HFF-Myc (cell line): ENCODE measurements around the gene SESN3.

Source experiments
- DNase-seq: peaks from one replicate; pipeline ENCODE4 v3.0.0-alpha.2; 2011; ENCODE audit warnings: low read depth; ENCODE audit errors: extremely low read depth
- H3K4me3 ChIP-seq: replicated peaks from 2 replicates; pipeline ENCODE4 v1.5.1; 2011; ENCODE audit warnings: low read depth, mild to moderate bottlenecking, control low read depth, low read length
- CTCF ChIP-seq: IDR thresholded peaks from 2 replicates; pipeline ENCODE4 v1.5.1; 2012; ENCODE audit warnings: mild to moderate bottlenecking, low read depth, low read length, control low read depth; ENCODE audit errors: missing control alignments

SESN3 gene

GRCh38 chr11:95187723-95188122, 43.3 kb downstream of the SESN3 start:
- no peak for DNase-seq
- TF ChIP-seq CTCF, result no peak
- H3K4me3 ChIP-seq, result no peak overlapping the region

GRCh38 chr11:95182397-95182796, 48.6 kb downstream of the SESN3 start:
- DNase-seq, result no peak
- H3K4me3 ChIP-seq, result no peak overlapping the region
- no peak for TF ChIP-seq CTCF

GRCh38 chr11:95175818-95176380, 55.1 kb downstream of the SESN3 start:
- no peak overlapping the region for H3K4me3 ChIP-seq
- TF ChIP-seq CTCF, result no peak

GRCh38 chr11:95170294-95170693, 60.7 kb downstream of the SESN3 start:
- TF ChIP-seq CTCF, result no peak
- no peak overlapping the region for H3K4me3 ChIP-seq
- no peak for DNase-seq

More at GRCh38 chr11:95175818-95176380, 55.1 kb downstream of the SESN3 start:
- DNase-seq, result no peak

- H3K4me3 ChIP-seq, result no peak overlapping the region
- DNase-seq, result no peak
- TF ChIP-seq CTCF, result no peak
These were observed 64.2 kb downstream of the SESN3 start for GRCh38 chr11:95166781-95167180.

GRCh38 chr11:95165638-95166037, 65.4 kb downstream of the SESN3 start:
- no peak for TF ChIP-seq CTCF
- no peak for DNase-seq
- no peak overlapping the region for H3K4me3 ChIP-seq

- TF ChIP-seq CTCF, result no peak
- DNase-seq, result no peak
- H3K4me3 ChIP-seq, result no peak overlapping the region
These were observed 67.9 kb downstream of the SESN3 start for GRCh38 chr11:95163106-95163505.
